Hypothalamus (tissue), 51 donors: ENCODE measurements around the gene CELF1.

Source experiments
- DNase-seq, 51 donors: peaks; one replicate each; lab custom pipeline; 2025; lab: John Stamatoyannopoulos, UW

The CELF1 gene

DNA sequence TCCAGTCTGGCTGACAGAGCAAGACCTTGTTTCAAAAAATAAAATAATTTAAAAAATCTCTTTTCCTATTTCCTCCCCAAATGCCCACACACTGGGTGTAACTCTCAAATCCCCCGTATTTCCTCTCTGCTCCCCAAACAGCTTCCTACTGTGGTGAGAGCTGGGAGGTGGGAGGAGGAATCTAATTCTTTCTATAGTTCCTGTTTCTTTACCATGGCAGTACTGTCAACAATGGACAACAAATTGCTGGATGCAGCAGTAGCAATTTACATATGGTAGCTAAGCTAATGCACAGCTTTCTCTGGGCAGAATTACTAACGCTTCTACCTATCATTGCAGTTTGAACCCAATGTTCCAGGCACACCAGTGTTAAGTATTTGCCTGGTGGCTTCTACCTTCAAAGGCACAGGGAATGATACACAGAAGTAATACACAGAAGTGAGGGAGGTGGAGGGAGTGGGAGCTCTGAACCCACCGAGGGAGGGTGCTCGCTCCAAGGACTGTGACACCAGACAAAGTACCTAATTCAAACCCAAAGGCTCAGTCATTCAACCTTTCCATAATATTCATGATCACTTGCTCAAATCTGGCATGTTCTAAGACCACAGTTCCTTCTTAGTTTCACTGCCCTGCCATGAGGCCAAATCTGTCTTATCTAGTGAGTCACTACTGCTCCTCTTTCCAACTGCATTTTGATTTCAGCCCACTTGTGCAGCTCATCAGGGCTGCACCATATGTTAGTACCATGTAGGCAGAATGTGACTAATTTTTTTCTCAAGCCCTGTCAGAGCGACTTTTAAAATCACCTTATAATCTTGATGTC, 37.9 kb downstream of the CELF1 start:
- peak in 2 of 51 donors; percentile 29 to 43 for DNase-seq

DNA sequence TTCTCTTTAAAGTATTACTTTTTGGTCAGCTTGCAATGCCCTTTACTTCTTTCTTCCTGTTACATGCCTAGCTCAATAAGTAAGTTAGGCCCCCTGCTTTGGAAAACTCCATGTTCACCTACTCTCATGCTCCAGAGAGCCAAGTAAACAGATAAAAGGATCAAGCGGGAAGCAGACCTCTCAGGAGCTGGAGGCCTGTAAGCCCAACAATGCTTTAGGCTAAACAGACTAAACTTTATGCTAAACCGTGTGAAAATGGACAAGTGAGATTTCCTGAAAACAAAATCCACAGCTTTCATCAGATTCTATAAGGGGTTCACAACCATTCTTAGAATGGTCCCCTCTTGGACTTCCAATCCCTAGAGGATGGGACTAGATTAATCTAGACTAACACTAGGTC, 40.2 kb downstream of the CELF1 start:
- no peak for DNase-seq

DNA sequence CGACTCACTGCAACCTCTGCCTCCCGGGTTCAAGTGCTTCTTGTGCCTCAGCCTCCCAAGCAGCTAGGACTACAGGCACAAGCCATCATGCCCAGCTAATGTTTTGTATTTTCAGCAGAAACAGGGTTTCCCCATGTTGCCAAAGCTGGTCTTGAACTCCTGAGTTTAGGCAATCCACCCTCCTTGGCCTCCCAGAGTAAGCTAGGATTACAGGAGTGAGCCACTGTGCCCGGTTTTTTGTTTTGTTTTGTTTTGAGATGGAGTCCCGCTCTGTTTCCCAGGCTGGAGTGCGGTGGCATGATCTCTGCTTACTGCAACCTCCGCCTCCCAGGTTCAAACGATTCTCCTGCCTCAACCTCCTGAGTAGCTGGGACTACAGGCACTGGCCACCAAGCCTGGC, 41.0 kb downstream of the CELF1 start:
- no peak for DNase-seq

DNA sequence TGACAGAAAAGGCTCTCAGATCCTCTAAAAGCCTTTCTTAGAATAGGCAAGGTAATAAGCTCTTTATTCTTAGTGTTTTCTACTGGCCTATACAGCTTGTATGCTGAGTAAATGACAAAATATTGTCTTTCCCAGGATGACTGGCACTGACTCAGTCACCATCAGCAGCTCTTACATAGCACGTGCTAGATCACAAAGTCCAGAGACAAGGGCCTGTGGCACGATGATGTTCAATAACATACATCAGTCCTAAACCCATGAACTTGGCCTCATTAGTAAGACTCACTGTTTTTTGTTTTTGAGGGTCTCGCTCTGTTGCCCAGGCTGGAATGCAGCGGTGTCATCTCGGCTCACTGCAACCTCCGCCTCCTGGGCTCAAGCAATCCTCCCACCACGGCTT, 42.7 kb downstream of the CELF1 start:
- DNase-seq: no peak

DNA sequence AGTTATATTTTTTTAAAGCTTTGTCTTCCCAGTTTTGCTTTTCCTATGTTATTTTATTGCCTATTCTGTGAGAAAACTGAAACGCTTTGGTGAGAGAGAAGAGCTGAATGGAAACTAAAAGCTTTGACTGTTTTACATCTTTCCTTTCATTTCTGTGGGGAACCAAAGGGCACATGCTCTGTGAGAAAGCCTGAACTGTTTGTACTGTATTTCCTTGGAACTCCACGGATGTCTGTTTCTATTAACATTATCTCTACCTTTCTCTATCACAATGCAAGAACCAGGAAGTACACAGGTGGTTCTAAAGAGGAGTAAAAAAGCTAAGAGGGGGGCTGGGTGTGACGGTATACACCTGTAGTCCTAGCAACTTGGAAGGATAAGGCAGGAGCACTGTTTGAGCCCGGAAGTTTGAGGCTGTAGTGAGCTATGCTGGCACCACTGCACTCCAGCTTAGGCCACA, 43.8 kb downstream of the CELF1 start:
- DNase-seq: peak in 1 of 51 donors; percentile 14

- no peak for DNase-seq
Observed at GRCh38 chr11:47508240-47508957, 44.5 kb downstream of the CELF1 start.

GRCh38 chr11:47507563-47508239, 45.2 kb downstream of the CELF1 start:
- no peak for DNase-seq

DNA sequence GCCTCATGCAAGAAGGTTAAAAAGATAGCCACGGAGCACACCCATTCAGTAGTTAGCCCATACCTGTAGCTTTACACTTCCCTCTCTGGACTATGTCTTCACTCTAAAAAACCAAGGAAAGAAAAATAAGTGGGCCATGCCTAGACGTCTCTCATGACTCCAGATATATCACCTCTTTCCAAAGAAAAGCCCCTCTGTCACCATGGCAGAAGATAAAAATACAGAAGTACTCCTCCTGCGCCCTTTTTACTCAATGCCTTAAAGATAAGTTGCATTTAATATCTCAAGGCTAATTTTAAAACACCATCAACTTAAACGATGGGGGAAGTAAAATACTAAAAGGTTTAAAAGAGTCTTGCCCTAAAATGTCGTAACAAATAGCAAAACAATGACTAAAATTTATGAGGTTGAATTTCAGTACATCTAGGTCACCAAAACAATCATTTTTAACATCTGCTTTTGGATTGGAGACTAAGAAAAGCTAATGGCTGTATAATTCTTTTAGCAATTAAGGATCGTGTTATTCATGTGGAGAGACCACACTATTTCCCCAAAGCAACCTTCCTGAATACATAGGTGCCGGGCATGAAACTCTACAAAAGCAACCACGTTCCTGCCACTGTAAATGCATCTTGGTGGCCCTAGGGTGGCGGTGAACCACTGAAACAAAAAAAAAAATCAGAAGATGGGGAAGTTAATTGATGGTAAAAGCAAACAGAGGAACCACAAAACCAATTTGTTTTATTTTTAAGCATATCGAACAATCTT, 46.0 kb downstream of the CELF1 start:
- no peak for DNase-seq

DNA sequence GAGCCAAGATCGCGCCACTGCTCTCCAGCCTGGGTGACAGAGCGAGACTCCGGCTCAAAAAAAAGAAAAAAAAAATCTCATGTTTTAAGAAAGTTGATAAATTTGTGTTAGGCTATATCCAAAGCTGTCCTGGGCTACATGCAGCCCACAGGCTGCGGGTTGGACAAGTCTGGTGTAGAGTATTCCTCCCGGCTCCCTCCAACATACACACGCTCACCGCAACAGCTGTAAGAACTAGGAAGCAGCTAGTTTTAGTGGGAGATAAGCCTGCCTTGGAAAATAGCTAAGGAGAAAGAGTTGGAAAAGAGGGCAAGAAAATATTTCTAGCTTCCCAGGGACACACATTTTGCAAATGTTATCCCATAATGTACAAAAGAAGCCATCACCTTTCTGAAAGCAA, 46.6 kb downstream of the CELF1 start:
- no peak for DNase-seq

- DNase-seq: no peak
Observed at GRCh38 chr11:47504910-47505309, 48.0 kb downstream of the CELF1 start.

DNA sequence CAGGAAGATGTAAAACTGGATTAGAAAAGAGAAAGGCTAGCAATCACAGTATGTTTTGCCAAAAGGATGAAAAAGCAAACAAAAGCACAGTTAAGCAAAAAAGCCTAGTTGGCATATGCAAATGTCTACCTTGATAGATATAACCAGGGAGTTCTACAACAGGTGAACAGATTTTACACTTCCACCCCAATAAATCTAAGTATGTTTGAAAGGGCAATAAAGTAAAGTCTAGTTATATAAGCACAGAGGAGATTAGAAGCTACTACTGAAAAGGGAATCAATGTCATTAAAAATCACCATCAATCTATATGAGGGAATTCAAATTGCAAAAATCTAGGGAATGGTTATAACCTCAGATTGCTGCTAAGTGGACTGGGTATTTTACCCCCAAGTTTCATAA, 49.7 kb downstream of the CELF1 start:
- DNase-seq: no peak

DNA sequence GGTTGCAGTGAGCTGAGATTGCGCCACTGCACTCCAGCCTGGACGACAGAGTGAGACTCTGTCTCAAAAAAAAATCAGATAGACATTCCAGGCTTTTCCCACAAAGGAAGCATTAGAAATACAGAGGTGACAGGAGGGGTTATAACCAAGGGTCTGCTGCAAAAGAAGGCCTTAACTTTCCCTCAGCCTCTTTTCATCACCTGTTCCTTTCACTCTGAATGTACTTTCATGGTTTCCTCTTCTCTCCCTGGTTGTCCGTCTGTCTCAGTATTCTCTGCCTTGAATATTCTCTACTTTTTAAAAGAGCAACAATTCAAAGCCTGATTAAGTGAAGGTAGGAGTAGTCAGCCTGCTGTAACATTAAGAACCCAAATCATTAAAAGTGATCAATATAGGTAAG, 50.2 kb downstream of the CELF1 start:
- no peak for DNase-seq

GRCh38 chr11:47501101-47501500, 51.8 kb downstream of the CELF1 start:
- DNase-seq: no peak

- no peak for DNase-seq
Observed at GRCh38 chr11:47500121-47500520, 52.8 kb downstream of the CELF1 start.

DNA sequence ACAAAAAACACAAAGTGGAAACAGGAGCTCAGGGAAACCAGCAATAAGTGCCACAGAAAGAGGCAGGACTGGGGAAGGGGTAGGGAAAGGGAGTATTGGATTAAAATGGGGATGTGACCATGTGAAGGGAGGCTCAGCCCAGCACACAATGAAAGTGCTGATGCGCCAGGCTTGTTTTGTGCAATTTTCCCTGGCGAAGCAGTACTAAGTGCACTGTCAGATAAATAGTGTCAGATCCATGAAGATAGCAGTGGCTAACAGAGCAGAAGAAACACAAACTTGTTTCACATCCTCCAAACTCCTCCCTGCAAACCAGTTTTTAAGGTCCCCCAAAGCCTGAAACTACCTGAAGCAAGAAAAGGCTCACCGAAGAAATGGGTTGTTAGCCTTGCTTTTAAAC, 53.3 kb downstream of the CELF1 start:
- peak in 6 of 51 donors; percentile 1 to 25 (median 6) for DNase-seq

- no peak for DNase-seq
Observed at GRCh38 chr11:47499161-47499560, 53.8 kb downstream of the CELF1 start.

DNA sequence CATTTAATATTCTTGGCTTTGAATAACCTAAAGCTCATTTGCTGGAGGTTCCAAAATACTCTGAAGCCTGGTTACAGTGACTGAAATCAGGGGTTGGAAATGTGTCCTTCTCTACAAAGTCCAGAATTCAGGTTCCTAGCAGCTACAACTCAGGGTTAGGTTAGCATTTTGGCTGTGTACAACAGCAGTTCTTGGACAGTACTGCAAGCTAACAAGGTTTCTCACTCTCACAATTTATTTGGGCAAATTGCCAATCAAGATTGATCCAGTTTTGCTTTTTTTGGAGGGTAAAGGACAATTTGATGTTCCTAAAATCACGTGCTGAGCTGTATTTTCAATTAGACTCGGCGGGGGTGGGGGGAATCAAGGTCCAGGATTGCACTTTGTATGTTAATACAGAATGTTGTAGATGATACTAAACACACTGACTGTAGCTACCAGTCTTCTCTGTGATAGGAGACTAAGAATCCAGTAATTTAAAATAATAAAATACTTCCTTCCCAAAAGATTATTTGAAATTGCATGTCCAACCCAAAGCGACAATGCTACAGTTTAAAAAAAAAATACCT, 54.3 kb downstream of the CELF1 start:
- DNase-seq: no peak

GRCh38 chr11:47498149-47498548, 54.8 kb downstream of the CELF1 start:
- no peak for DNase-seq

GRCh38 chr11:47496808-47497207, 56.1 kb downstream of the CELF1 start:
- no peak for DNase-seq

DNA sequence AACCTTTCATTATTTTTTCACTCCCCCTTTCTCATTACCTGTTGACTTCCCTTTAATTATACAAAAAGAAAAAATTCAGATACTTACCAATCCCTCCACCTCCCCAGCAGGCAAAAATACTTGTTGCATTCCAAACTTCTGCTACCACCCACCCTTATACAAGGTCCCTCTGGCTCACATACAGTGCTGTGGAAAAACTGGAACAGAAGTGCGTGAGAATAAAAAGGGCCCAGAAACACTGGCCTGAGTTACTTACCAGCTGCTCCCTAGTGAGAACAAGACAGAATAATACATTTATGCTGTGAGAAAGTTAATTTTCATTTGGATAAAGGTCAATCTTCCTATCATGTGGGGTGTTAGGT, 57.1 kb downstream of the CELF1 start:
- DNase-seq: no peak
